GM12865 (cell line): ENCODE measurements around the gene RFPL4A.
"Not testable (repeated sequence)": the region's sequence is repeated elsewhere in the genome, so short reads cannot be mapped to it uniquely, and the experiment has no call there.

ENCODE experiments used
- DNase-seq: peaks from one replicate; pipeline ENCODE4 v3.0.0; 2010; ENCODE audit warnings: low read depth
- H3K4me3 ChIP-seq: 2 replicates; pipeline ENCODE4 v1.5.1; 2011; ENCODE audit warnings: mild to moderate bottlenecking, low read depth, low read length, control low read depth
- TF ChIP-seq, protein P1 (sequence below): IDR thresholded peaks from 2 replicates; pipeline ENCODE4 v1.5.1; 2011; ENCODE audit warnings: low read length, control low read depth, low read depth, inconsistent platforms; ENCODE audit not compliant: insufficient read depth; ENCODE audit errors: missing control alignments

Gene RFPL4A

DNA sequence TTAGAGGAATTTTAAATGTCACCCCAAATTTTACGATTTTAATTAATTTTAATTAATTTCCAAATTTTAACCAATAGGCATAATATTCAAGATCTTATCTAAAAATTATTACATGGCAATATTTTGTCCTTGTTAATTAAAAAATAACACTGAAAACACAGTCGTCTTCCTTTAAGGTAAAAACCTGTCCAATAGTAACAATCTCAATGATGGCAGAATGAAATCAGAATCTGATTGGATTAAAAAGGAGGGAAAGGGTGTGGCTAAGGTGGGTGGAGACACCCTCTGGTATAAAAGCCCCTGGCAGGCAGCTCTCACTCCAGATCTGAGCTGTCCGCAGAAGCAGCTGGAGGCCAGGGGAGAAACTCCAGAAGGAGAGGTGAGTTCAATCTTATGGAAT lies at the start of gene RFPL4A:
RFPL4A (plus strand) TSS at position 301 of the 400 bp plus-strand sequence. CDS start 2,704 bp downstream, outside the sequence.
- not testable (repeated sequence) for DNase-seq, H3K4me3 ChIP-seq

DNA sequence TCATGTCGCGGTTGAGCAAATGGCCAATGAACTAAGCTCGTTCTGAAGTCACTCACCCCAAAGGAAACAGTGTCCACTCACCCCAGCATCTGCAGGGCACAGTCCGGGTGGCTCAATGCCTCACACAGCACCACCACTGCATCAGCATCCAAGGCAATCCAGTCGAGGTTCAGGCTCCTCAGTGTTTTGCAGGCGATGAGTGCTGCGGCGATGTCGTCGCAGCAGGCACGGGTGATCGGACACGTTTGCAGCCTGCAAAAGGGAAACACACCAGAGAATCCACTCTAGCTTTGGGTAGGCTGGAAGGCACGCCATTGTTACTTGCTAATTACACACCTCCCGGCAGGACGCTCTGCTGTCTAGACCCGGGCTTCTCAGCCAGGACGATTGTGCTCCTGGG lies 47.2 kb upstream of the RFPL4A start:
- no peak overlapping the region for H3K4me3 ChIP-seq
- DNase-seq = no peak
- TF ChIP-seq, protein P1, sequence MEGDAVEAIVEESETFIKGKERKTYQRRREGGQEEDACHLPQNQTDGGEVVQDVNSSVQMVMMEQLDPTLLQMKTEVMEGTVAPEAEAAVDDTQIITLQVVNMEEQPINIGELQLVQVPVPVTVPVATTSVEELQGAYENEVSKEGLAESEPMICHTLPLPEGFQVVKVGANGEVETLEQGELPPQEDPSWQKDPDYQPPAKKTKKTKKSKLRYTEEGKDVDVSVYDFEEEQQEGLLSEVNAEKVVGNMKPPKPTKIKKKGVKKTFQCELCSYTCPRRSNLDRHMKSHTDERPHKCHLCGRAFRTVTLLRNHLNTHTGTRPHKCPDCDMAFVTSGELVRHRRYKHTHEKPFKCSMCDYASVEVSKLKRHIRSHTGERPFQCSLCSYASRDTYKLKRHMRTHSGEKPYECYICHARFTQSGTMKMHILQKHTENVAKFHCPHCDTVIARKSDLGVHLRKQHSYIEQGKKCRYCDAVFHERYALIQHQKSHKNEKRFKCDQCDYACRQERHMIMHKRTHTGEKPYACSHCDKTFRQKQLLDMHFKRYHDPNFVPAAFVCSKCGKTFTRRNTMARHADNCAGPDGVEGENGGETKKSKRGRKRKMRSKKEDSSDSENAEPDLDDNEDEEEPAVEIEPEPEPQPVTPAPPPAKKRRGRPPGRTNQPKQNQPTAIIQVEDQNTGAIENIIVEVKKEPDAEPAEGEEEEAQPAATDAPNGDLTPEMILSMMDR = no peak

DNA sequence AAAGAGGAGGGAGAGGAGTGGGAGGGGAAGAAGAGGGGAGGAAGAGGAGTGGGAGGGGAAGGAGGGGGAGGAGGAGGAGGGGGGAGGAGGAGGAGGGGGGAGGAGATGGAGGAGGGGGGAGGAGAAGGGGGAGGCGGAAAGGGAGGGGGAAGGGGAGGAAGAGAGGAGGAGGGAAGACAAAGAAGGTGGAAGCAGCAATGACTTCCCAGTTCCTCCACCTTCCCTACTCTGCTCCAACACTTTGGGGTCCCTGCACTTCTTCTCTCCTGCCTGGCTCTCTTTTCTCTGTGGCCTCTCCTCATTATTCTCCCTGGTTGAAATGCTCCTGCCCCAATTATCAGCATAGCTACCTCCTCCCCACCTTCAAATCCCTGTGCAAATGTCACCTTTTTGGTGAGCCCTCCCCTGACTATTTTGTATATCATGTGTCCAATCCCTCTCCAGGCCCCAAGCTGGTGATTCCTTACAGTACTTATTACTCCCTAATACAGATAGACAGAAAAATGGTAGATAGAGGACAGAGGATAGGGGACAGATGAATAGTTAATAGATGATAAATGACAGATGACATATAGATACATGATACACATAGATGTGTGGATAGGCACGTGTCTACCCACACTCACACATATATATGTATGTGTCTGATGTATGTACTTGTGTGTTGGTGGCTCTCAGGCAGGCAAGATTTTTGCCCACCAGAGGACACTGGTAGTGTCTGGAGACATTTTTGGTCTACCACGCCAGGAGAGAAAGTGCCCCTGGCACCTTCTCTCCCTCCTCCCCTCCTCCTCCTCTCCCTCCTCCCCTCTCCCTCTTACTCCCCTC lies 45.9 kb upstream of the RFPL4A start:
- no peak overlapping the region for H3K4me3 ChIP-seq
- TF ChIP-seq, protein P1 = no peak
- no peak for DNase-seq

DNA sequence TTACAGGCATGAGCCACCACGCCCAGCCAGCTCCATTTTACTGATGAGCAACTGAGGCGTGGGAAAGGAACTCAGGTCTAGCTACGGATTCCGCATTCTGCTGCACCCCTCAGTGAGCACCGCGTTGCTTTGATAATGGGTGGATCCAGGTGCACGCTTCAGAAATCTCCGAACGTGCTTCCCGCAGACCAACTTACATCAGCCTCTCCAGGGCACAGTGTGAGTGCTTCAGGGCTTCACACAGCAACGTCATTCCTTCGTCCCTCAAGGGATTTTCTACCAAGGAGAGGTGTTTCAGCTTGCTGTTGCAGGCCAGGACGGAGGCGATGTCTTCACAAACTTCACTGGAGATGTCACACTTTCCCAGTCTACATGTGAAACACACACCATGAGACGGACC lies 42.4 kb upstream of the RFPL4A start:
- no peak for DNase-seq
- TF ChIP-seq, protein P1 = no peak
- no peak overlapping the region for H3K4me3 ChIP-seq

DNA sequence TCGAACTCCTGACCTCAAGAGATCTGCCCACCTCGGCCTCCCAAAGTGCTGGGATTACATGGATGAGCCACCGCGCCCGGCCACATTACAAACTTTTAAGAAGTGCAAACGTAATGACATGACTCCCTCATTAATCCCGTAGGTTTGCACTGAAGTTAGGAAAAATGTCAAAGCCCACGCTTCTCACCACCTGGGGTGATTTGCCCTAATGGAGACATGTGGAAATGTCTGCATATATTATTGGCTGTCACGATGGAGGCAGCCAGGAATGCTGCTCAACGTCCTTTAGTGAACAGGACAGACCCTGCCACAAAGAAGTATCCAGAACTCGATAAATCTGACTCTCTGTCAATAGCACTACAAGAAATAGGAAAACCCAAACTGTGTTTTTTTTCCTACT lies 41.6 kb upstream of the RFPL4A start:
- no peak for DNase-seq
- TF ChIP-seq, protein P1 = no peak
- no peak overlapping the region for H3K4me3 ChIP-seq

DNA sequence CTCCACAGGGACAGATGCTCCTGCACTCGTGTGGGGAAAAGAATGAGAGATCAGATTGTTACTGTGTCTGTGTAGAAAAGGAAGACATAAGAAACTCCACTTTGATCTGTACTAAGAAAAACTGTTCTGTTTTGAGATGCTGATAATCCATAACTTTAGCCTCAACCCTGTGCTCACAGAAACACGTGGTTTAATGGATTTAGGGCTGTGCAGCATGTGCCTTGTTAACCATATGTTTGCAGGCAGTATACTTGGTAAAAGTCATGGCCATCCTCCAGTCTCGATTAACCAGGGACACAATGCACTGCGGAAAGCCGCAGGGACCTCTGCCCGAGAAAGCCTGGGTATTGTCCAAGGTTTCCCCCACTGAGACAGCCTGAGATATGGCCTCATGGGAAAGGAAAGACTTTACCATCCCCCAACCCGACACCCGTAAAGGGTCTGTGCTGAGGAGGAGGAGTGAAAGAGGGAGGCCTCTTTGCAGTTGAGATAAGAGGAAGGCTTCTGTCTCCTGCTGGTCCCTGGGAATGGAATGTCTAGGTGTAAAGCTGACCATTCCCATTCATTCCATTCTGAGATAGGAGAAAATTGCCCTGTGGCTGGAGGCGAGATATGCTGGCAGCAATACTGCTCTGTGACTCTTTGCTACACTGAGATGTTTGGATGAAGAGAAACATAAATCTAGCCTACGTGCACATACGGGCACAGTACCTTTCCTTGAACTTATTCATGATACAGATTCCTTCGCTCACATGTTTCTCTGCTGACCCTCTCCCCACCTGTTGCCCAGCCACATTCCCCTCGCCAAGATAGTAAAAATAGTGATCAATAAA lies 40.8 kb upstream of the RFPL4A start:
- DNase-seq, H3K4me3 ChIP-seq: not testable (repeated sequence)

GRCh38 chr19:55720214-55720746 lies 38.6 kb upstream of the RFPL4A start:
- no peak for DNase-seq
- TF ChIP-seq, protein P1 = no peak
- no peak overlapping the region for H3K4me3 ChIP-seq

DNA sequence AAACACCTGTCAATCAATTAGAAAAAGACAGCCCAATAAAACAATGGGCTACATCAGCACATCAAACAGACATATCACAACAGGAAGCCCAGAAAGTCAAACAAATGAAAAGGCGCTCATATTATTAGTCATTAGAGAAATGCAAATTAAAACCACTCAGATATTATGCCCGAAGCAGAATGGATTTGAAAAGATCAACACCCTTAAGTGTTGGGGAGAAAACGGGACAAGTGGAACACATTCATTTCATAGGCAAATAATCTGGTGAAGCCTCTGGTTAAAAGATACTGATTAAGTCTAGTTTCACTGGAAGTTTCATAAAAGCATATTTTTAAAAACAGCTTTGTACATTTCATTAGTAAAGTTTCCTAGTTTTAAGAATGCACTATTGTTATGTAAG lies 38.1 kb upstream of the RFPL4A start:
- TF ChIP-seq, protein P1 = no peak
- H3K4me3 ChIP-seq = no peak overlapping the region
- DNase-seq = no peak
